HepG2 (cell line): ENCODE results near the gene CNIH3. TPM values are rescaled to one million over a fixed set of nuclear protein-coding genes. Genes with fewer than 3 reads are reported as not detected.

Experiments used
- ATAC-seq: fragments of 200-7000 bp; cut with Tn5 transposase; 3 replicates; pipeline ENCODE4 v1.9.1; 2020; ENCODE audit warnings: mild to moderate bottlenecking, moderate library complexity
- BruUV-seq: library from RNA; stranded (reverse); fragments of 400-500 nt; replicated peaks from 2 replicates; lab custom pipeline; 2021; lab: Mats Ljungman, UMichigan
- CTCF ChIA-PET: fragments of 300-600 bp; formaldehyde crosslinking; extraction: SDS; loops from one replicate; lab custom pipeline; 2021; ENCODE audit warnings: low total read pairs, inconsistent platforms, low intra/inter-chr PET ratio; lab: Yijun Ruan, JAX
- POLR2A ChIA-PET: fragments of 350-600 bp; sonication (Branson Sonifier 250); formaldehyde crosslinking; loops from one replicate; lab custom pipeline; 2020; ENCODE audit warnings: antibody characterized with exemption, inconsistent platforms; lab: Yijun Ruan, JAX
- DNase-seq: peaks from one replicate; pipeline ENCODE4 v3.0.0-alpha.2; 2015; ENCODE audit warnings: low spot score
- FAIRE-seq: peaks from 3 replicates; lab custom pipeline; 2011; peaks lifted over from hg19 to GRCh38; lab: Jason Lieb, UNC
- H2AFZ ChIP-seq: one replicate; pipeline ENCODE4 v1.6.1; 2011; ENCODE audit warnings: low read length, inconsistent platforms
- H3K27ac ChIP-seq: fragments of 300-600 bp; 3 replicates; pipeline ENCODE4 v1.8.0; 2011; ENCODE audit warnings: mixed run types, mild to moderate bottlenecking, mixed read lengths, low read length, inconsistent platforms; ENCODE audit not compliant: insufficient read depth; ENCODE audit errors: extremely low read length
- H3K27me3 ChIP-seq, 2 experiments: fragments of 200-600 bp in 1 of 2; 2 replicates in 1 of 2; 3 replicates in 1 of 2; pipeline versions ENCODE4 v1.6.0 to v1.8.0; 2011; ENCODE audit warnings: low read length in 2 of 2, mild to moderate bottlenecking in 2 of 2, moderate library complexity in 2 of 2, inconsistent platforms in 1 of 2; ENCODE audit not compliant: insufficient read depth in 2 of 2, control insufficient read depth in 1 of 2
- H3K36me3 ChIP-seq, 2 experiments: fragments of 200-600 bp in 1 of 2; replicated peaks in 1 of 2; 2 replicates in 1 of 2; 3 replicates in 1 of 2; pipeline versions ENCODE4 v1.5.1 to v1.8.0; 2011; ENCODE audit warnings: low read length in 2 of 2, inconsistent platforms in 1 of 2; ENCODE audit not compliant: insufficient read depth in 2 of 2, control insufficient read depth in 1 of 2
- H3K4me1 ChIP-seq: 2 replicates; pipeline ENCODE4 v1.5.1; 2012; ENCODE audit warnings: low read length, inconsistent platforms; ENCODE audit not compliant: insufficient read depth
- H3K4me2 ChIP-seq: 2 replicates; pipeline ENCODE4 v1.6.0; 2011; ENCODE audit warnings: low read depth, low read length, inconsistent platforms
- H3K4me3 ChIP-seq, 3 experiments: fragments of 200-600 bp in 1 of 3; sonication (generic), shearing (Covaris generic) in 1 of 3; replicated peaks in 1 of 3; 2 replicates each; pipeline ENCODE4 v1.5.1; 2011 to 2016; ENCODE audit warnings: low read length in 3 of 3, inconsistent platforms in 2 of 3, low read depth in 2 of 3, mild to moderate bottlenecking in 2 of 3, control low read depth in 1 of 3, mixed read lengths in 1 of 3; ENCODE audit not compliant: insufficient read depth in 1 of 3
- H3K79me2 ChIP-seq: one replicate; pipeline ENCODE4 v1.6.1; 2011; ENCODE audit warnings: low read length, inconsistent platforms; ENCODE audit not compliant: insufficient read depth
- H3K9ac ChIP-seq: 2 replicates; pipeline ENCODE4 v1.6.0; 2011; ENCODE audit warnings: mild to moderate bottlenecking, low read depth, low read length, inconsistent platforms; ENCODE audit not compliant: insufficient read depth
- H3K9me3 ChIP-seq: 2 replicates; pipeline ENCODE4 v1.5.1; 2012; ENCODE audit warnings: mild to moderate bottlenecking, low read length
- H4K20me1 ChIP-seq: 2 replicates; pipeline ENCODE4 v1.6.0; 2011; ENCODE audit warnings: inconsistent platforms, mild to moderate bottlenecking, low read length, moderate library complexity; ENCODE audit not compliant: insufficient read depth
- CTCF ChIP-seq: sonication (generic); formaldehyde crosslinking; IDR thresholded peaks from 2 replicates; pipeline ENCODE4 v1.5.0; 2020; ENCODE audit warnings: mild to moderate bottlenecking, missing genetic modification reagents, moderate library complexity
- GMEB2 ChIP-seq: IDR thresholded peaks from 2 replicates; pipeline ENCODE4 v1.6.1; 2016; ENCODE audit warnings: missing biosample characterization, missing genetic modification reagents, low read depth
- PLRG1 ChIP-seq: fragments of 450-650 bp; conservative IDR thresholded peaks from 2 replicates; pipeline ENCODE4 v1.6.1; 2016
- SMC3 ChIP-seq: IDR thresholded peaks from 2 replicates; pipeline ENCODE4 v1.6.1; 2011; ENCODE audit warnings: low read length, improper control_type of control experiment
- STAG1 ChIP-seq: sonication (generic); formaldehyde crosslinking; IDR thresholded peaks from 2 replicates; pipeline ENCODE4 v1.4.0; 2020; ENCODE audit warnings: missing genetic modification reagents
- TEF ChIP-seq: sonication (generic); formaldehyde crosslinking; IDR thresholded peaks from 2 replicates; pipeline ENCODE4 v1.5.0; 2020; ENCODE audit warnings: missing genetic modification reagents
- ZNF136 ChIP-seq: sonication (generic); formaldehyde crosslinking; IDR thresholded peaks from 2 replicates; pipeline ENCODE4 v1.8.1; 2022; ENCODE audit warnings: low read depth, mild to moderate bottlenecking, moderate library complexity, missing genetic modification reagents
- ZNF614 ChIP-seq: IDR thresholded peaks from 2 replicates; pipeline ENCODE4 v1.6.1; 2018; ENCODE audit warnings: missing biosample characterization, missing genetic modification reagents, inconsistent platforms, borderline replicate concordance
- WGBS: methylation state at CpG from one replicate; pipeline ENCODE4 v1.1.6; 2017; ENCODE audit warnings: low lambda C conversion rate; 5-methylcytosine and 5-hydroxymethylcytosine counted together
- in situ Hi-C: cut with HindIII; loops from 2 replicates; pipeline ENCODE4 v1.10.0; 2017; ENCODE audit warnings: low pct_unique_long_range_greater_than_20kb; ENCODE audit not compliant: extremely low pct_ligation_motif_present
- intact Hi-C: fragments of 100-400 bp; cut with micrococcal nuclease; formaldehyde crosslinking; loops from one replicate; pipeline ENCODE4 v1.10.0; 2022; ENCODE audit not compliant: unreplicated experiment
- polyA plus RNA-seq, 8 experiments: library from polyadenylated mRNA; depleted of rRNA in 3 of 8; stranded (reverse) in 7 of 8; unstranded in 1 of 8; fragments of >200 nt; fragmentation: Illumina TruSeq in 4 of 8; extraction: Trizol in 4 of 8; gene quantifications; 2 replicates each; pipeline versions ENCODE4 v1.2.1 to v1.2.3, GENCODE V29; 2011 to 2016; ENCODE audit warnings: low read depth in 4 of 8, missing spikeins in 1 of 8, mixed read lengths in 1 of 8; ENCODE audit not compliant: insufficient read depth in 1 of 8
- total RNA-seq, 5 experiments: library from RNA; depleted of rRNA; stranded (reverse); fragments of >200 nt; fragmentation: Illumina TruSeq; extraction: Trizol; gene quantifications; 2 replicates each; pipeline ENCODE4 v1.2.3, GENCODE V29; 2016; ENCODE audit warnings: low read depth in 1 of 5

Gene CNIH3
- total and polyA plus RNA-seq, 2 of the 13 experiments (the other 11 are each of a cell fraction or from before 2014, with no cell fraction given): 0.36 to 1.1 TPM

- Histone ChIP-seq H3K9me3 (no peaks in the 10 kb centered on the region), H2AFZ (no peak overlapping the region), H3K27me3 (peaks cover 3 to 7% of the 10 kb centered on the region in 2 experiments; a peak in 3 of 5 replicates), H4K20me1 (no peaks in the 10 kb centered on the region), H3K9ac (no peak overlapping the region), H3K4me3 (no peak overlapping the region), H3K4me2 (no peak overlapping the region), H3K79me2 (no peaks in the 10 kb centered on the region), H3K36me3 (no peaks in the 10 kb centered on the region), H3K4me1 (no peaks in the 10 kb centered on the region), H3K27ac (no peak overlapping the region)
- BruUV-seq: no TSS peak
- intact Hi-C loops (no loop called here), in situ Hi-C loops (loop anchor here (5.0 to 10.0 kb wide), 2 partner anchors 128 to 284 kb away; partner anchors contain the start of gene DNAH14)
- no peak for ATAC-seq
- no peak for DNase-seq
- ChIA-PET POLR2A (no interaction called here), CTCF (interaction anchor here (1.5 kb wide), 1 partner anchor 127 kb away, joined by 9 read pairs; no protein-coding TSS in a partner anchor)
- TF ChIP-seq ZNF614 (CRISPR knock-in tag): no peak
- no peak for FAIRE-seq
- 24% methylated on average over 4 of the region's 4 CpGs for WGBS
Observed at GRCh38 chr1:224640587-224640986, 24.5 kb downstream of the CNIH3 start.

GRCh38 chr1:224641030-224641429 is 24.9 kb downstream of the CNIH3 start:
- Histone ChIP-seq H3K27me3 (peaks cover 3 to 7% of the 10 kb centered on the region in 2 experiments; a peak in 3 of 5 replicates), H3K9ac (no peak overlapping the region), H4K20me1 (no peaks in the 10 kb centered on the region), H2AFZ (no peak overlapping the region), H3K4me2 (no peak overlapping the region), H3K9me3 (no peaks in the 10 kb centered on the region), H3K36me3 (no peaks in the 10 kb centered on the region), H3K27ac (no peak overlapping the region), H3K4me1 (no peaks in the 10 kb centered on the region), H3K4me3 (no peak overlapping the region), H3K79me2 (no peaks in the 10 kb centered on the region)
- BruUV-seq: no TSS peak
- FAIRE-seq (no peak), ATAC-seq (peak; percentile 87), DNase-seq (peak; percentile 31)
- ChIA-PET POLR2A (no interaction called here), CTCF (interaction anchor here (1.5 kb wide), 1 partner anchor 127 kb away, joined by 9 read pairs; no protein-coding TSS in a partner anchor)
- in situ Hi-C loops: loop anchor here (5.0 to 10.0 kb wide), 2 partner anchors 129 to 284 kb away; partner anchors contain the start of gene DNAH14
- TF ChIP-seq TEF (CRISPR knock-in tag): no peak
- TF ChIP-seq STAG1 (CRISPR knock-in tag): peak; percentile 62
- TF ChIP-seq PLRG1: no peak
- TF ChIP-seq ZNF136: no peak
- TF ChIP-seq CTCF (CRISPR knock-in tag): peak; percentile 61
- TF ChIP-seq SMC3: peak; percentile 43; the same call in 1 of the 2 replicates
- no peak for TF ChIP-seq GMEB2
- intact Hi-C loops: loop anchor here (1.0 kb wide), 1 partner anchor 128 kb away; no protein-coding TSS in a partner anchor
- 0% methylated on average over 3 of the region's 7 CpGs for WGBS
